H1 (cell line): ENCODE data around the gene DUOXA2.

Experiments used
- CEBPB ChIP-seq: IDR thresholded peaks from 2 replicates; pipeline ENCODE4 v1.6.1; 2012; ENCODE audit warnings: low read depth, low read length
- FOSL1 ChIP-seq: IDR thresholded peaks from 2 replicates; pipeline ENCODE4 v1.6.1; 2011; ENCODE audit warnings: mild to moderate bottlenecking, low read depth, low read length, moderate library complexity; ENCODE audit not compliant: insufficient read depth
- TF ChIP-seq, protein P1 (sequence below): IDR thresholded peaks from 2 replicates; pipeline ENCODE4 v1.6.1; 2012; ENCODE audit warnings: low read length, inconsistent platforms
- TF ChIP-seq, protein P2 (sequence below), 3 experiments: IDR thresholded peaks; 1 replicate in 2 of 3; 2 replicates in 1 of 3; pipeline versions ENCODE4 v1.5.1 to v1.6.1; 2011; ENCODE audit warnings: low read length in 3 of 3, mild to moderate bottlenecking in 3 of 3, inconsistent platforms in 2 of 3, low read depth in 1 of 3, moderate library complexity in 1 of 3; ENCODE audit not compliant: insufficient read depth in 1 of 3; ENCODE audit errors: control extremely low read depth in 1 of 3

DNA sequence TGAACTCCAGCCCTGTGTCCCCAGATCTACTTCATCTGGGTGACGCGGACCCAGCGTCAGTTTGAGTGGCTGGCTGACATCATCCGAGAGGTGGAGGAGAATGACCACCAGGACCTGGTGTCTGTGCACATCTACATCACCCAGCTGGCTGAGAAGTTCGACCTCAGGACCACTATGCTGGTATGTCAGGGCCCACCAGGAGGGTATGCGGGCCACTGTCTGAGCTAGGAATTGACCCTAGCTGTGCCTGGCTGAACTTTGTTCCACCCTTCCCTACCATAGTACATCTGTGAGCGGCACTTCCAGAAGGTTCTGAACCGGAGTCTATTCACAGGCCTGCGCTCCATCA, 49.4 kb downstream of the DUOXA2 start:
- TF ChIP-seq, protein P1, sequence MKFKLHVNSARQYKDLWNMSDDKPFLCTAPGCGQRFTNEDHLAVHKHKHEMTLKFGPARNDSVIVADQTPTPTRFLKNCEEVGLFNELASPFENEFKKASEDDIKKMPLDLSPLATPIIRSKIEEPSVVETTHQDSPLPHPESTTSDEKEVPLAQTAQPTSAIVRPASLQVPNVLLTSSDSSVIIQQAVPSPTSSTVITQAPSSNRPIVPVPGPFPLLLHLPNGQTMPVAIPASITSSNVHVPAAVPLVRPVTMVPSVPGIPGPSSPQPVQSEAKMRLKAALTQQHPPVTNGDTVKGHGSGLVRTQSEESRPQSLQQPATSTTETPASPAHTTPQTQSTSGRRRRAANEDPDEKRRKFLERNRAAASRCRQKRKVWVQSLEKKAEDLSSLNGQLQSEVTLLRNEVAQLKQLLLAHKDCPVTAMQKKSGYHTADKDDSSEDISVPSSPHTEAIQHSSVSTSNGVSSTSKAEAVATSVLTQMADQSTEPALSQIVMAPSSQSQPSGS: no peak
- TF ChIP-seq FOSL1 (no peak), CEBPB (no peak)
- TF ChIP-seq, protein P2, sequence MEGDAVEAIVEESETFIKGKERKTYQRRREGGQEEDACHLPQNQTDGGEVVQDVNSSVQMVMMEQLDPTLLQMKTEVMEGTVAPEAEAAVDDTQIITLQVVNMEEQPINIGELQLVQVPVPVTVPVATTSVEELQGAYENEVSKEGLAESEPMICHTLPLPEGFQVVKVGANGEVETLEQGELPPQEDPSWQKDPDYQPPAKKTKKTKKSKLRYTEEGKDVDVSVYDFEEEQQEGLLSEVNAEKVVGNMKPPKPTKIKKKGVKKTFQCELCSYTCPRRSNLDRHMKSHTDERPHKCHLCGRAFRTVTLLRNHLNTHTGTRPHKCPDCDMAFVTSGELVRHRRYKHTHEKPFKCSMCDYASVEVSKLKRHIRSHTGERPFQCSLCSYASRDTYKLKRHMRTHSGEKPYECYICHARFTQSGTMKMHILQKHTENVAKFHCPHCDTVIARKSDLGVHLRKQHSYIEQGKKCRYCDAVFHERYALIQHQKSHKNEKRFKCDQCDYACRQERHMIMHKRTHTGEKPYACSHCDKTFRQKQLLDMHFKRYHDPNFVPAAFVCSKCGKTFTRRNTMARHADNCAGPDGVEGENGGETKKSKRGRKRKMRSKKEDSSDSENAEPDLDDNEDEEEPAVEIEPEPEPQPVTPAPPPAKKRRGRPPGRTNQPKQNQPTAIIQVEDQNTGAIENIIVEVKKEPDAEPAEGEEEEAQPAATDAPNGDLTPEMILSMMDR (IDR thresholded peaks at IDR 0.05; ENCODE audit: control extremely low read depth in 1 of 3, insufficient read depth in 1 of 3, low read depth in 1 of 3, low read length in 3 of 3): no peak
